ENCODE results near the gene TFR2.

The TFR2 gene

DNA sequence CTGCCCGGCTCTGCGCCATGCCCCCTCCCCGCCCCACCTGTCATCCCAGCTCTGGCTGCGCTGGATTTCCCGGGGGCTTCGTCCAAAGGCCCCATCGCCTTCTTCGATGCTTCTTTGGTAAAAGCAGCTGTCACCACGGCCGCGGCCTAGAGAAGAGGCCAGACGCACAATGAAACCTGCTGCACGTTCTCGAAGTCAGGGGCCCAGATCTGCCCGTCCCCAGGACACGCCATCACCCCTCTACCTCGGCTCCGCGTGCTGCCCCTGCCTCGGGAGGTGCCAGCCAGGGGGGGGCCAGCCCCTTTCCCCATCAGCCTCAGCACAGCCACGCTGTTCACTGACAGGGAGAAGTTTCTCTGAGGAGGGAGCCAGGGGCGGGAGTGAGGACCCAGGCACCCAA is 45.9 kb upstream of the TFR2 start:
- Histone ChIP-seq H2AFZ (no peak overlapping the region), H3K4me3 (ENCODE audit: low read depth, low read length) (no peak overlapping the region), H3K9me3 (ENCODE audit: control insufficient read depth, low read length) (no peaks in the 10 kb centered on the region), H3K79me2 (peaks cover 34% of the 10 kb centered on the region), H3K4me1 (peaks cover 10% of the 10 kb centered on the region), H3K36me3 (ENCODE audit: control insufficient read depth, insufficient read depth, low read length) (no peaks in the 10 kb centered on the region), H3K27ac (no peak overlapping the region), H3K4me2 (ENCODE audit: low read length) (no peak overlapping the region), H3K27me3 (ENCODE audit: control insufficient read depth, insufficient read depth, low read length) (no peaks in the 10 kb centered on the region), H3K9ac (no peak overlapping the region)
- TF ChIP-seq, protein P1, sequence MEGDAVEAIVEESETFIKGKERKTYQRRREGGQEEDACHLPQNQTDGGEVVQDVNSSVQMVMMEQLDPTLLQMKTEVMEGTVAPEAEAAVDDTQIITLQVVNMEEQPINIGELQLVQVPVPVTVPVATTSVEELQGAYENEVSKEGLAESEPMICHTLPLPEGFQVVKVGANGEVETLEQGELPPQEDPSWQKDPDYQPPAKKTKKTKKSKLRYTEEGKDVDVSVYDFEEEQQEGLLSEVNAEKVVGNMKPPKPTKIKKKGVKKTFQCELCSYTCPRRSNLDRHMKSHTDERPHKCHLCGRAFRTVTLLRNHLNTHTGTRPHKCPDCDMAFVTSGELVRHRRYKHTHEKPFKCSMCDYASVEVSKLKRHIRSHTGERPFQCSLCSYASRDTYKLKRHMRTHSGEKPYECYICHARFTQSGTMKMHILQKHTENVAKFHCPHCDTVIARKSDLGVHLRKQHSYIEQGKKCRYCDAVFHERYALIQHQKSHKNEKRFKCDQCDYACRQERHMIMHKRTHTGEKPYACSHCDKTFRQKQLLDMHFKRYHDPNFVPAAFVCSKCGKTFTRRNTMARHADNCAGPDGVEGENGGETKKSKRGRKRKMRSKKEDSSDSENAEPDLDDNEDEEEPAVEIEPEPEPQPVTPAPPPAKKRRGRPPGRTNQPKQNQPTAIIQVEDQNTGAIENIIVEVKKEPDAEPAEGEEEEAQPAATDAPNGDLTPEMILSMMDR (IDR thresholded peaks at IDR 0.05), result no peak

DNA sequence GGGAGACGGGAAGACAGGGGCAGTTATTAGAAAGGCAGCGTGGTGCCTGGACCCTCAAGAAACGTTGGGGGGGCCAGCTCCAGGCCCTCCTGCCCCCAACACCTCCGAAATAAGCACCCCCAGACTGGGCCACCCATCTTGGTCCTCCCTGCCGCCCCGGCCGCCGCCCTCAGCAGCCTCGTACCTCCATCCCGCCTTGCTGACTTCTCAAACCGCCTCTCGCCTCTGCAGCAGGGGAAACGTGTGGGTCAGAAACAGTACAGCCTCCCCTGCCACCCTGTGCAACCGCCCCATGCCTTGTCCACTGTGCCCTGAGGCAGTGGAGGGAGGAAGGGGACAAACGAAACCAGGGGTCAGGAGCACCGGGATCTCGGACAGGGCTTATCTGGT is 45.5 kb upstream of the TFR2 start:
- no peaks in the 10 kb centered on the region for H3K27me3 ChIP-seq (ENCODE audit: control insufficient read depth, insufficient read depth, low read length)
- H3K9ac ChIP-seq, result no peak overlapping the region
- H3K4me2 ChIP-seq (ENCODE audit: low read length), result no peak overlapping the region
- no peaks in the 10 kb centered on the region for H3K36me3 ChIP-seq (ENCODE audit: control insufficient read depth, insufficient read depth, low read length)
- TF ChIP-seq, protein P1 (IDR thresholded peaks at IDR 0.05), result no peak
- peaks cover 30% of the 10 kb centered on the region for H3K79me2 ChIP-seq
- H3K4me1 ChIP-seq, result peaks cover 6% of the 10 kb centered on the region
- H3K4me3 ChIP-seq (ENCODE audit: low read depth, low read length), result no peak overlapping the region
- H3K27ac ChIP-seq, result no peak overlapping the region
- H3K9me3 ChIP-seq (ENCODE audit: control insufficient read depth, low read length), result no peaks in the 10 kb centered on the region
- no peak overlapping the region for H2AFZ ChIP-seq

DNA sequence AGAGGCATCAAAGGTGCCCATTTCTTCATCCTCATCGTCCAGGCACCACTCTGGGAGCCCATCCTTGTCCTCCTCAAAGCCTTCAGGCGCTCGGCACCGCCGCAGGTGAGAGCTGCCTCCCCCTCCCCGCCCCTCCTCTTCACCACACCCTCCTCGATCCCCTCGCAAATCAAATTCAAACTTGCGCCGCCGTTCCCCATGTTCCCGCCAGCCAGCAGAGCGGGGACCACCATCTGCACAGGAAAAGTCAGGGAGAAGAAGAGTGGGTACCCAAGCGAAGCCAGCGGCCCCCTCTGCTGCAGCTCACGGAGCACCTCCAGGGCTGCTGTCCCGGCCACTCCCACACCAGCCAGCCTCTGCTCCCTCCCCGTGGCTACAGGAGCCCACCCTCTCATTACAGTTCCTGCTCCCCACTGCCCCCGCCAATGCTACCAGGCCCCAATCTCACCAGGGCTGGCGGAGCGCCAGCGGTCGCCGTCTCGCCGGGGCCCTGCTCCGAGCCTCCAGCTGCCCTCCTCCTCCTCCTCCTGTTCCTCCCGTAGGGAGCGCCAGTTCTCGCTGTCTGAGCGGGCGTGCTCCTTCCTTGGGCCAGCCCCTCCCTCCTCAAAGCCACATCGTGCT is 45.0 kb upstream of the TFR2 start:
- Histone ChIP-seq H3K36me3 (ENCODE audit: control insufficient read depth, insufficient read depth, low read length) (no peaks in the 10 kb centered on the region), H3K4me2 (ENCODE audit: low read length) (no peak overlapping the region), H2AFZ (no peak overlapping the region), H3K9me3 (ENCODE audit: control insufficient read depth, low read length) (no peaks in the 10 kb centered on the region), H3K9ac (no peak overlapping the region), H3K4me1 (peaks cover 6% of the 10 kb centered on the region), H3K27me3 (ENCODE audit: control insufficient read depth, insufficient read depth, low read length) (no peaks in the 10 kb centered on the region), H3K27ac (no peak overlapping the region), H3K4me3 (ENCODE audit: low read depth, low read length) (no peak overlapping the region), H3K79me2 (peaks cover 30% of the 10 kb centered on the region)
- TF ChIP-seq, protein P1 (IDR thresholded peaks at IDR 0.05), result no peak

DNA sequence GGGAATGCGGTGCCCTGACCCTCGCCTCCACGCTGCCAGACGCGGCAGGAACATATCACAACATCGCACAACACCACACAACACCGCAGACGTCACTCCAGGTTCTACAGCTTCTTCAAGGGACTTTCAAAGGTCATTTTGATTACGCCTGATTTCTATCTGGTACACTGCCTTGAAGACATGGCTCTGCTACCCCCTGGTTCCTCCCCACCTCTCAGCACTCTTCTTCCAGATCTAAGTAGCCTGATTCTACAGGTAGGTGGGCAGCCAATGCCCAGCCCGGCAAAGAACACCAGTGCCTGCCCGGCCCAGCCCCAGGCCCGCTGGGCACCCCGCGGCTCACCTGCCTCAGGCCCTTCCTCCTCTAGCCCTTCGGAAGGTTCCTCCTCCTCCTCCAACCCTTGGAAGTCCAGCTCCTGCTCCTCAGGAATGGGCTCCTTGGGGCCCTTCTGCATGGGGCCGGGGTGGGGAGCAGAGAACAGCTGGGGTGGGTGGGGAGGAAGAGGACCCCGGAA is 44.3 kb upstream of the TFR2 start:
- peaks cover 1% of the 10 kb centered on the region for H3K4me1 ChIP-seq
- peaks cover 24% of the 10 kb centered on the region for H3K79me2 ChIP-seq
- H3K27ac ChIP-seq, result no peak overlapping the region
- H3K36me3 ChIP-seq (ENCODE audit: control insufficient read depth, insufficient read depth, low read length), result no peaks in the 10 kb centered on the region
- no peaks in the 10 kb centered on the region for H3K27me3 ChIP-seq (ENCODE audit: control insufficient read depth, insufficient read depth, low read length)
- H3K9me3 ChIP-seq (ENCODE audit: control insufficient read depth, low read length), result no peaks in the 10 kb centered on the region
- TF ChIP-seq, protein P1 (IDR thresholded peaks at IDR 0.05), result no peak
- no peak overlapping the region for H3K4me2 ChIP-seq (ENCODE audit: low read length)
- H3K9ac ChIP-seq, result no peak overlapping the region
- H3K4me3 ChIP-seq (ENCODE audit: low read depth, low read length), result no peak overlapping the region
- H2AFZ ChIP-seq, result no peak overlapping the region

DNA sequence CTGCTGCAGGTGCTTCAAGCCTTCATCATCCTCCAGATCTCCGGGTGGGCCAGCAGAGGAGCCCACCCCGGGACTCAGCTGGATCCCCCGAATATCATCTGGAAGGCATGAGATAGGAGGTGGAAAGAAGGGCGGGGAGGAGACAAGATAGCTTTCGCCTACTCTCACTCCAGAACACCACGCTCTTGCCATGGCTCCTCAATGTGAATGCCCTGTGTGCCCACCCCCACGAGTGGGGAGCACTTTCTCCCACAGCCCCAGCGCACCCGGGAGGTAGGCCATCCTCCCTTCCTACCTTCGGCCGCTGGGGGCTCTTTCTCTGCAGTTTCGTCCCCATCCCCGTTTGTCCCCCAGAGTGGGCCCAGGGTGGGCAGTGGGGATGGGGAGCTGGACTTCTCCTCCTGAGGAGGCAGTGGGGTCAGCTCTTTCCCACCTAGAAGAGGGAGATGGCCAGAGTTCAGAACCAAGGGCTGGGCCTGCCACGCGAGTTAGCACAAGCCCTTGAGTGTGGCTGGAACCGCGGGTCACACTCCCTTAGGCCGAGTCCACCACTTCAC is 43.8 kb upstream of the TFR2 start:
- Histone ChIP-seq H3K36me3 (ENCODE audit: control insufficient read depth, insufficient read depth, low read length) (no peaks in the 10 kb centered on the region), H3K4me3 (ENCODE audit: low read depth, low read length) (no peak overlapping the region), H3K9me3 (ENCODE audit: control insufficient read depth, low read length) (no peaks in the 10 kb centered on the region), H3K4me2 (ENCODE audit: low read length) (no peak overlapping the region), H3K4me1 (no peaks in the 10 kb centered on the region), H3K27me3 (ENCODE audit: control insufficient read depth, insufficient read depth, low read length) (no peaks in the 10 kb centered on the region), H3K9ac (no peak overlapping the region), H3K79me2 (peaks cover 18% of the 10 kb centered on the region), H3K27ac (no peak overlapping the region), H2AFZ (no peak overlapping the region)
- TF ChIP-seq, protein P1 (IDR thresholded peaks at IDR 0.05), result no peak

Measured in parathyroid adenoma (tissue), 2 donors.